Gastrocnemius medialis (tissue), 4 donors: ENCODE measurements around the gene CCDC174. TPM values are rescaled to one million over a fixed set of nuclear protein-coding genes. Genes with fewer than 3 reads are reported as not detected.

Experiments
- ATAC-seq, 2 donors: fragments of 150-250 bp; one replicate each; pipeline ENCODE4 v1.9.1; 2016
- DNase-seq, 2 donors: peaks; one replicate each; pipeline ENCODE4 v3.0.0-alpha.2; 2019
- H3K27ac ChIP-seq, 4 donors: fragments of 200-600 bp; sonication (generic); 1 replicate in 1 of 4; 2 replicates in 3 of 4; pipeline ENCODE4 v1.5.1; 2016 to 2018; ENCODE audit warnings: mild to moderate bottlenecking in 2 of 4, moderate library complexity in 1 of 4
- H3K27me3 ChIP-seq, 3 donors: fragments of 200-600 bp; sonication (generic) in 2 of 3; 1 replicate in 1 of 3; 2 replicates in 2 of 3; pipeline versions ENCODE4 v1.5.1 to v1.6.0; 2016 to 2019; ENCODE audit warnings: mild to moderate bottlenecking in 1 of 3, moderate library complexity in 1 of 3
- H3K36me3 ChIP-seq, 2 donors: fragments of 200-600 bp; sonication (generic) in 1 of 2; one replicate each; pipeline ENCODE4 v1.5.1; 2017 to 2018
- H3K4me1 ChIP-seq, 2 donors: fragments of 200-600 bp; sonication (generic) in 1 of 2; one replicate each; pipeline ENCODE4 v1.5.1; 2016 to 2017; ENCODE audit warnings: mild to moderate bottlenecking in 2 of 2
- H3K4me3 ChIP-seq, 4 donors: fragments of 200-600 bp; sonication (generic) in 3 of 4; 1 replicate in 1 of 4; 2 replicates in 3 of 4; pipeline ENCODE4 v1.5.1; 2016 to 2019; ENCODE audit warnings: mild to moderate bottlenecking in 2 of 4
- H3K9me3 ChIP-seq, 3 donors: fragments of 200-600 bp; sonication (generic) in 2 of 3; 1 replicate in 1 of 3; 2 replicates in 2 of 3; pipeline ENCODE4 v1.5.1; 2016 to 2019
- CTCF ChIP-seq, 5 experiments: fragments of 450-650 bp in 3 of 5; fragments of 200-600 bp in 2 of 5; sonication (generic) in 2 of 5; IDR thresholded peaks in 4 of 5; conservative IDR thresholded peaks in 1 of 5; 1 replicate in 4 of 5; 2 replicates in 1 of 5; pipeline ENCODE4 v1.5.1; 2016 to 2019; ENCODE audit warnings: antibody characterized with exemption in 5 of 5, mild to moderate bottlenecking in 3 of 5, moderate library complexity in 3 of 5
- POLR2A ChIP-seq, 2 donors: fragments of 450-650 bp; IDR thresholded peaks; one replicate each; pipeline ENCODE4 v1.6.1; 2017; ENCODE audit warnings: antibody characterized with exemption in 2 of 2, mild to moderate bottlenecking in 2 of 2, moderate library complexity in 2 of 2
- in situ Hi-C, 4 donors: fragments of 200-750 bp; cut with MboI; loops; one replicate each; pipeline versions ENCODE4 v1.15.0 to v1.8.0; 2017; ENCODE audit warnings: low sequenced_read_pairs in 4 of 4
- intact Hi-C: fragments of 100-400 bp; cut with DNase I; formaldehyde crosslinking; loops from one replicate; pipeline ENCODE4 v1.15.1; 2023; ENCODE audit warnings: low total_unique reads
- total RNA-seq, 4 donors: library from RNA; depleted of rRNA; stranded (reverse); fragments of >200 nt; gene quantifications; one replicate each; pipeline versions ENCODE4 v1.1.0 to v1.2.3, GENCODE V29; 2016

CCDC174 gene
- total RNA-seq, 4 donors from 2014 or later, result 11.1 to 22.2 (median 14.8) TPM

DNA sequence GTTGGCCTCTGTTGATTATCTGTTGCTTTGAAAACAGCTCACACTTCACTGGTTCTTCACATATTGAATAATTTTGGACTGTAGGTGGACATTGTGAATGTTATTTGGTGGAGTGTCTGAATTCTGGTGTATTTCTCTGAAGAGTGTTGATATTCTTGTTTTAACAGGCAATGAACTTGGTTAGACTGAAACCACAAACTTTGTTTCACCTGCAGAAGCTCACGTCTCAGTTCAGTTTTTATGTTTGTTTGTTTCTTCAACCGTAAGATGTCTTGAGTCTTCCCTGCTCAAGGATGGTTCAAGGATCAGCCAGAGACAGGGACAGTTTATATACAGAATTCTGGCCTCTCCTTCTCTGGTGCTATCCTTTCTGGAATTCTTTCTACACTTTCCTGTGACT, 67.0 kb downstream of the CCDC174 start:
- no peaks in the 10 kb centered on the region for H3K27me3 ChIP-seq
- H3K27ac ChIP-seq, result no peak overlapping the region
- no peaks in the 10 kb centered on the region for H3K4me1 ChIP-seq
- H3K36me3 ChIP-seq, result no peaks in the 10 kb centered on the region
- no peaks in the 10 kb centered on the region for H3K9me3 ChIP-seq
- no peak for ATAC-seq
- in situ Hi-C loops, result no loop called here
- no peak for TF ChIP-seq CTCF (IDR thresholded peaks at IDR 0.05 in 4 of 5, conservative IDR thresholded peaks at IDR 0.05 in 1 of 5)
- no peak for TF ChIP-seq POLR2A (IDR thresholded peaks at IDR 0.05)
- no peak for DNase-seq
- no peak overlapping the region for H3K4me3 ChIP-seq
- intact Hi-C loops, result no loop called here

GRCh38 chr3:14719006-14719405, 67.4 kb downstream of the CCDC174 start:
- Histone ChIP-seq H3K4me3 (no peak overlapping the region), H3K27me3 (no peaks in the 10 kb centered on the region), H3K36me3 (no peaks in the 10 kb centered on the region), H3K4me1 (no peaks in the 10 kb centered on the region), H3K27ac (no peak overlapping the region), H3K9me3 (no peaks in the 10 kb centered on the region)
- ATAC-seq (no peak), DNase-seq (no peak)
- in situ Hi-C loops (no loop called here), intact Hi-C loops (no loop called here)
- TF ChIP-seq CTCF (IDR thresholded peaks at IDR 0.05 in 4 of 5, conservative IDR thresholded peaks at IDR 0.05 in 1 of 5) (no peak), POLR2A (IDR thresholded peaks at IDR 0.05) (no peak)

- TF ChIP-seq CTCF (IDR thresholded peaks at IDR 0.05 in 4 of 5, conservative IDR thresholded peaks at IDR 0.05 in 1 of 5), result no peak
- TF ChIP-seq POLR2A (IDR thresholded peaks at IDR 0.05), result no peak
- H3K4me3 ChIP-seq, result no peak overlapping the region
- H3K4me1 ChIP-seq, result peaks cover 7 to 21% of the 10 kb centered on the region in 2 donors
- no peaks in the 10 kb centered on the region for H3K27me3 ChIP-seq
- intact Hi-C loops (no loop called here), in situ Hi-C loops (no loop called here)
- no peak overlapping the region for H3K27ac ChIP-seq
- no peak for ATAC-seq
- H3K9me3 ChIP-seq, result no peaks in the 10 kb centered on the region
- no peak for DNase-seq
- H3K36me3 ChIP-seq, result no peaks in the 10 kb centered on the region
Measured at GRCh38 chr3:14721126-14721864, 69.7 kb downstream of the CCDC174 start.

Other genes with a start within 250 kb of the CCDC174 start
- gene SLC6A6, start 249.2 kb upstream of the CCDC174 start, total RNA-seq, result 100 to 1,000 TPM in 2 of 4 donors, 10 to 100 TPM in 2; 42.1 to 119 (median 88.7) TPM
- gene GRIP2, start 111.4 kb upstream of the CCDC174 start, total RNA-seq, result 10 to 100 TPM in 1 of 4 donors, 1 to 10 TPM in 3; 2.8 to 12.6 (median 4.6) TPM
- gene C3orf20, start 23.4 kb downstream of the CCDC174 start, total RNA-seq, result under 1 TPM in 2 of 4 donors, not detected in 2; 0.11 to 0.46 TPM
- gene FGD5, start 167.2 kb downstream of the CCDC174 start, total RNA-seq, result 1 to 10 TPM; 4.4 to 8.4 (median 5.2) TPM